Fibroblast of lung (primary cell): ENCODE data around the gene AMFR.

ENCODE experiments used
- CTCF ChIP-seq, 2 donors: IDR thresholded peaks in 1 of 2; conservative IDR thresholded peaks in 1 of 2; 1 replicate in 1 of 2; 2 replicates in 1 of 2; pipeline ENCODE4 v1.5.1; 2011 to 2012; ENCODE audit warnings: low read length in 2 of 2, control low read depth in 1 of 2, inconsistent platforms in 1 of 2, low read depth in 1 of 2, mild to moderate bottlenecking in 1 of 2
- EZH2 ChIP-seq: IDR thresholded peaks from 2 replicates; pipeline ENCODE4 v1.5.1; 2012; ENCODE audit warnings: low read length, control low read depth, mild to moderate bottlenecking; ENCODE audit errors: missing control alignments

GRCh38 chr16:56362706-56363105, 62.6 kb downstream of the AMFR start:
- TF ChIP-seq CTCF (conservative IDR thresholded peaks at IDR 0.05 in 1 of 2, IDR thresholded peaks at IDR 0.05 in 1 of 2; ENCODE audit: low read depth in 1 of 2, low read length in 2 of 2) (no peak), EZH2 (no peak)
